MCF 10A (cell line): ENCODE data around the gene SERPINB12. TPM values are rescaled to one million over a fixed set of nuclear protein-coding genes. Genes with fewer than 3 reads are reported as not detected.

Experiments
- BruUV-seq: library from RNA; stranded (reverse); fragments of 400-500 nt; replicated peaks from 2 replicates; lab custom pipeline; 2021; lab: Mats Ljungman, UMichigan
- CTCF ChIA-PET: fragments of 300-600 bp; sonication (Branson Sonifier 250); formaldehyde crosslinking; extraction: SDS; loops from one replicate; lab custom pipeline; 2021; ENCODE audit warnings: antibody characterized with exemption, inconsistent platforms; lab: Yijun Ruan, JAX
- POLR2A ChIA-PET: fragments of 300-600, 350-650 bp; sonication (Branson Sonifier 250); formaldehyde crosslinking; extraction: SDS; loops from one replicate; lab custom pipeline; 2020; ENCODE audit warnings: antibody characterized with exemption, inconsistent platforms; lab: Yijun Ruan, JAX
- DNase-seq: peaks from one replicate; pipeline ENCODE4 v3.0.0-alpha.2; 2018; ENCODE audit not compliant: unreplicated experiment
- H3K27ac Mint-ChIP-seq: one replicate; pipeline ENCODE4 v1.8.0; 2022; ENCODE audit warnings: mild to moderate bottlenecking, low read depth, mixed read lengths; ENCODE audit not compliant: unreplicated experiment
- H3K27me3 Mint-ChIP-seq: one replicate; pipeline ENCODE4 v1.8.0; 2022; ENCODE audit warnings: mixed read lengths; ENCODE audit not compliant: insufficient read depth, unreplicated experiment
- H3K36me3 Mint-ChIP-seq: one replicate; pipeline ENCODE4 v1.8.0; 2022; ENCODE audit warnings: mild to moderate bottlenecking, moderate library complexity, mixed read lengths; ENCODE audit not compliant: insufficient read depth, unreplicated experiment
- H3K4me1 Mint-ChIP-seq: one replicate; pipeline ENCODE4 v1.8.0; 2022; ENCODE audit warnings: mixed read lengths; ENCODE audit not compliant: insufficient read depth, unreplicated experiment
- H3K4me3 Mint-ChIP-seq: one replicate; pipeline ENCODE4 v1.8.0; 2022; ENCODE audit warnings: mild to moderate bottlenecking, moderate library complexity, mixed read lengths; ENCODE audit not compliant: unreplicated experiment
- H3K9me3 Mint-ChIP-seq: one replicate; pipeline ENCODE4 v1.8.0; 2022; ENCODE audit warnings: mixed read lengths; ENCODE audit not compliant: unreplicated experiment
- intact Hi-C: fragments of 100-400 bp; cut with micrococcal nuclease; formaldehyde crosslinking; loops from 2 replicates; pipeline ENCODE4 v1.14.1; 2022
- total RNA-seq: library from RNA; stranded (reverse); gene quantifications from 2 replicates; pipeline ENCODE4 v1.2.3, GENCODE V29; 2022
- TF ChIP-seq, protein P1 (sequence below): fragments of 200-600 bp; IDR thresholded peaks from one replicate; pipeline ENCODE4 v1.8.0; 2022; ENCODE audit warnings: antibody characterized with exemption, mild to moderate bottlenecking; ENCODE audit not compliant: unreplicated experiment

Gene SERPINB12
- total RNA-seq, 1 experiment from 2014 or later = not detected

DNA sequence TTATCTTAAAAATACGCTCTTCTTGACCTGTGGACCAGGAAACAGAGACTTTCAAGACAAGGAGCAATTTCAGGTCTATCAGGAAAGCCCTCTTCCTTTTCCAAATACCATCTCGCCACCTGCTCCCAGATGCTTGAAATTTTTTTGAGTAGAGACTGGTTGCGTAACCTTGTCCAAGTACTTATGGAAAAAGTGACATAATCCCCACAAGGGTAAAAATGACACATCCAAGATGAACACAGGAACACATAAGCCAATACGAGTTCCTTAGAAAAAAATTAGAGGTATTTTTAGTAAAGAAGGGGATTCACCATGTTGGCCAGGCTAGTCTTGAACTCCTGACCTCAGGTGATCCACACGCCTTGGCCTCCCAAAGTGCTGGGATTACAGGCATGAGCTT, 46.7 kb downstream of the SERPINB12 start:
- H3K36me3 Mint-ChIP-seq = no peaks in the 10 kb centered on the region
- no peaks in the 10 kb centered on the region for H3K9me3 Mint-ChIP-seq
- peaks cover 52% of the 10 kb centered on the region for H3K4me1 Mint-ChIP-seq
- no peak overlapping the region for H3K4me3 Mint-ChIP-seq
- no TSS peak for BruUV-seq
- DNase-seq = peak; percentile 50
- ChIA-PET CTCF (interaction anchor here (0.5 to 1.4 kb wide), 2 partner anchors 71 to 434 kb away, joined by 4 read pairs; no protein-coding TSS in a partner anchor), POLR2A (interaction anchor here (0.7 to 6.6 kb wide), 3 partner anchors 11 to 16 kb away, joined by 3 to 45 read pairs (median 3); no protein-coding TSS in a partner anchor)
- TF ChIP-seq, protein P1, sequence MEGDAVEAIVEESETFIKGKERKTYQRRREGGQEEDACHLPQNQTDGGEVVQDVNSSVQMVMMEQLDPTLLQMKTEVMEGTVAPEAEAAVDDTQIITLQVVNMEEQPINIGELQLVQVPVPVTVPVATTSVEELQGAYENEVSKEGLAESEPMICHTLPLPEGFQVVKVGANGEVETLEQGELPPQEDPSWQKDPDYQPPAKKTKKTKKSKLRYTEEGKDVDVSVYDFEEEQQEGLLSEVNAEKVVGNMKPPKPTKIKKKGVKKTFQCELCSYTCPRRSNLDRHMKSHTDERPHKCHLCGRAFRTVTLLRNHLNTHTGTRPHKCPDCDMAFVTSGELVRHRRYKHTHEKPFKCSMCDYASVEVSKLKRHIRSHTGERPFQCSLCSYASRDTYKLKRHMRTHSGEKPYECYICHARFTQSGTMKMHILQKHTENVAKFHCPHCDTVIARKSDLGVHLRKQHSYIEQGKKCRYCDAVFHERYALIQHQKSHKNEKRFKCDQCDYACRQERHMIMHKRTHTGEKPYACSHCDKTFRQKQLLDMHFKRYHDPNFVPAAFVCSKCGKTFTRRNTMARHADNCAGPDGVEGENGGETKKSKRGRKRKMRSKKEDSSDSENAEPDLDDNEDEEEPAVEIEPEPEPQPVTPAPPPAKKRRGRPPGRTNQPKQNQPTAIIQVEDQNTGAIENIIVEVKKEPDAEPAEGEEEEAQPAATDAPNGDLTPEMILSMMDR = no peak
- intact Hi-C loops = no loop called here
- H3K27ac Mint-ChIP-seq = no peak overlapping the region
- no peaks in the 10 kb centered on the region for H3K27me3 Mint-ChIP-seq

DNA sequence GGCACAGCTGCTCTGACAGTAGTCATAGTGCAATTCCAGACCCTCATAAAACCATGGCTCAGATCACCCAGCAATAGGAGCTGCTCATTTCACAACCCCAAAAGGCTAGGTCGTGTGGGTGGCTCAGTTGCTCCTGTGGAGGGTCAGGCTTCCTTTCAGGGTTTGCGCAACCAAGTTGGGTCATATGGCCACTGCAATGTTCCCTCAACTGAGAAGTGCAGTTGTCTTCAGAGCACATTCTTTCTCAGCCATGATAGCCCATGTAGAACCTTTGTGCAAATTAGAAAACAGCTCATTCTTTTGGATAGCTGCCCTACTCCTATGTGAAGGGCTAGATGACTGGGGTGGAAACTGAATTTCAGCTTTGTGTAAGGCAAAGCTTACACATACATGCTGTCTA, 48.2 kb downstream of the SERPINB12 start:
- H3K36me3 Mint-ChIP-seq = no peaks in the 10 kb centered on the region
- no TSS peak for BruUV-seq

DNA sequence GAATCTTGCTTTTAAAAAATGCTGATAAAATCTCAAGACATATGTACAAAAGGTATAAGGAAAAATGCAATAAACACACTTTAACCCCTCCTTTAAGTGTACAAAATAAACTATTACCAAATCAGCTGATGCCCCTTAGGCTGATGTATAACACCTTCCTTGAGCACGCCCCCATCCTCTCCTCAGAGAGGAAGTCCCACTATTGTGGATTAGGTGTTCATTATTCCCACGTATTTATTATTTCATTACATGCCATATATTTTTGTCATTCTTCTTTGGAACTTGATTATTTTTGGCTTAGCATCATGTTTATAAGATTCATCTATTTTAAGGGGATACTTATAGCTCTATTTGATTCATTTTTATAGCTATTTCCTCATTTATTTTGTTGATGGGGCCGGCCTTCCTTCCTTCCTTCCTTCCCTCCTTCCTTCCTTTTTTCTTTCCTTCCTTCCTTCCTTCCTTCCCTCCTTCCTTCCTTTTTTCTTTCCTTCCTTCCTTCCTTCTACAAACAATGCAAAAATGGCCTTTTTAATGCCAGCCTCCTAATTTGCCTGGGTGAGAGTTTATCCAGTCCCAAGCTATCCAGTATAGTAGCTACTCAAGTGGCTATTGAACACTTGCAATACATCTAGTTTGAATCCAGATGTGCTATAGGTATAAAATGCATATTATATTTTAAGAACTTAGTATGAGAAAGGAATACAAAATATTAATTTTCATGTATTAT, 49.0 kb downstream of the SERPINB12 start:
- no peaks in the 10 kb centered on the region for H3K27me3 Mint-ChIP-seq
- BruUV-seq = no TSS peak
- TF ChIP-seq, protein P1 = no peak
- ChIA-PET CTCF (interaction anchor here (0.6 to 2.7 kb wide), 7 partner anchors 12 to 350 kb away, joined by 3 to 10 read pairs (median 5); no protein-coding TSS in a partner anchor), POLR2A (interaction anchor here (0.6 to 1.8 kb wide), 7 partner anchors 12 to 201 kb away, joined by 3 to 7 read pairs (median 3); no protein-coding TSS in a partner anchor)
- H3K4me3 Mint-ChIP-seq = no peak overlapping the region
- H3K27ac Mint-ChIP-seq = no peak overlapping the region
- H3K4me1 Mint-ChIP-seq = peaks cover 33% of the 10 kb centered on the region
- intact Hi-C loops = no loop called here
- H3K9me3 Mint-ChIP-seq = no peaks in the 10 kb centered on the region
- no peak for DNase-seq
- H3K36me3 Mint-ChIP-seq = no peaks in the 10 kb centered on the region

More for the DNA sequence above, 48.2 kb downstream of the SERPINB12 start:
- Mint-ChIP-seq H3K4me3 (no peak overlapping the region), H3K9me3 (no peaks in the 10 kb centered on the region), H3K4me1 (peaks cover 40% of the 10 kb centered on the region), H3K27ac (no peak overlapping the region), H3K27me3 (no peaks in the 10 kb centered on the region)
- intact Hi-C loops = no loop called here
- peak; percentile 62 for DNase-seq
- TF ChIP-seq, protein P1 = no peak
- CTCF ChIA-PET = interaction anchor here (0.8 to 1.5 kb wide), 5 partner anchors 10 to 346 kb away, joined by 3 to 7 read pairs (median 5); no protein-coding TSS in a partner anchor
- POLR2A ChIA-PET = interaction anchor here (0.5 to 1.8 kb wide), 6 partner anchors 13 to 146 kb away, joined by 3 to 7 read pairs (median 3); no protein-coding TSS in a partner anchor

DNA sequence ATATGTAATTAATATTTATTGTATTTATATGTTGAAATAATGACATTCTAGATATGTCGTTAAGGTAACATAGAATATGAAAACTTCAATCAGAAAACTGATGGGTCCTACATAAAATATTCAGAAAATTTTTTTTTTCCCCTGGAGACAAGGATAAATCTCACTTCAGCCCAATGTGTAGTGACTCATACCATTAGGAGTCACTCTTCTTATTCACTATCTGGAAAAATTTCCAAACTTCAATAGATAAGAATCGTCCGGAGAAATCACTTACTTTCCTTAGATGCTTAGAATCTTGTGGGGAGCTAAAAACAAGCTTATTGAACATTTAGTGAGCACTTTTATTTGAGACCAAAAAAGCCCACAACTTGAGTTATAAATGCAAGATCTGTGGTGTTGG, 49.6 kb downstream of the SERPINB12 start:
- POLR2A ChIA-PET = interaction anchor here (0.6 to 1.8 kb wide), 6 partner anchors 12 to 201 kb away, joined by 3 to 7 read pairs (median 3); no protein-coding TSS in a partner anchor
- CTCF ChIA-PET = interaction anchor here (0.6 to 2.7 kb wide), 7 partner anchors 11 to 350 kb away, joined by 3 to 10 read pairs (median 5); no protein-coding TSS in a partner anchor
- TF ChIP-seq, protein P1 = no peak
- Mint-ChIP-seq H3K36me3 (no peaks in the 10 kb centered on the region), H3K27ac (no peak overlapping the region), H3K4me1 (peaks cover 27% of the 10 kb centered on the region), H3K9me3 (no peaks in the 10 kb centered on the region), H3K27me3 (no peaks in the 10 kb centered on the region), H3K4me3 (no peak overlapping the region)
- intact Hi-C loops = no loop called here
- no peak for DNase-seq
- BruUV-seq = no TSS peak
